GM19099 (cell line): Measurements from ENCODE around the gene NFYC.
A peak's percentile ranks its signal among the peaks of the same experiment; 100 is the strongest.

Experiments used
- POLR2A ChIP-seq: IDR thresholded peaks from 3 replicates; pipeline ENCODE4 v1.6.1; 2011; ENCODE audit warnings: low read depth; ENCODE audit not compliant: insufficient read length; ENCODE audit errors: extremely low read depth

Gene NFYC

GRCh38 chr1:40773748-40774265 lies 82.3 kb downstream of the NFYC start:
- no peak for TF ChIP-seq POLR2A

- peak; percentile 30 for TF ChIP-seq POLR2A
Measured at GRCh38 chr1:40774266-40774998, 82.9 kb downstream of the NFYC start.

- no peak for TF ChIP-seq POLR2A
Measured at GRCh38 chr1:40776236-40777072, 85.0 kb downstream of the NFYC start.

GRCh38 chr1:40777224-40777970 lies 85.9 kb downstream of the NFYC start:
- no peak for TF ChIP-seq POLR2A

- TF ChIP-seq POLR2A = no peak
Measured at GRCh38 chr1:40780678-40781607, 89.4 kb downstream of the NFYC start.

GRCh38 chr1:40781608-40781971 lies 90.1 kb downstream of the NFYC start:
- no peak for TF ChIP-seq POLR2A

GRCh38 chr1:40782371-40782956 lies 91.0 kb downstream of the NFYC start:
- no peak for TF ChIP-seq POLR2A

GRCh38 chr1:40783001-40783905 lies 91.7 kb downstream of the NFYC start, which contains the start of gene KCNQ4:
TSS of gene KCNQ4 (plus strand) at chr1:40783787. CDS start at chr1:40784094, 307 bp downstream.
- no peak for TF ChIP-seq POLR2A

- TF ChIP-seq POLR2A = no peak
Measured at GRCh38 chr1:40784141-40784770, 92.8 kb downstream of the NFYC start.

- TF ChIP-seq POLR2A = no peak
Measured at GRCh38 chr1:40784771-40785151, 93.3 kb downstream of the NFYC start.

- no peak for TF ChIP-seq POLR2A
Measured at GRCh38 chr1:40785446-40785845, 93.9 kb downstream of the NFYC start.
